GM12878 (cell line): ENCODE data around the gene CXorf38. TPM values are rescaled to one million over a fixed set of nuclear protein-coding genes. Genes with fewer than 3 reads are reported as not detected.

Source experiments
- ATAC-seq: fragments of 200-7000 bp; cut with Tn5 transposase; 3 replicates; pipeline ENCODE4 v1.9.1; 2020; ENCODE audit warnings: mild to moderate bottlenecking, moderate library complexity
- BruUV-seq: library from RNA; stranded (reverse); fragments of 400-500 nt; replicated peaks from 2 replicates; lab custom pipeline; 2021; lab: Mats Ljungman, UMichigan
- CTCF ChIA-PET: fragments of 300-600 bp; sonication (Branson Sonifier 250); formaldehyde crosslinking; extraction: SDS; loops from one replicate; lab custom pipeline; 2021; ENCODE audit warnings: inconsistent platforms; lab: Yijun Ruan, JAX
- POLR2A ChIA-PET: fragments of 350-600 bp; formaldehyde crosslinking; extraction: SDS; loops from one replicate; lab custom pipeline; 2021; ENCODE audit warnings: inconsistent platforms; lab: Charles Lee
- RAD21 ChIA-PET: fragments of 300-600 bp; sonication (Branson Sonifier 250); formaldehyde crosslinking; loops from one replicate; lab custom pipeline; 2023; ENCODE audit warnings: antibody characterized with exemption; ENCODE audit not compliant: unreplicated experiment; lab: Charles Lee
- SMC1A ChIA-PET: fragments of 300-600 bp; sonication (Branson Sonifier 250); formaldehyde crosslinking; loops from one replicate; lab custom pipeline; 2023; ENCODE audit not compliant: unreplicated experiment, uncharacterized antibody; lab: Charles Lee
- DNase-seq: peaks from one replicate; pipeline ENCODE4 v3.0.0-alpha.2; 2011; ENCODE audit warnings: low read depth, low spot score
- FAIRE-seq: peaks from 3 replicates; lab custom pipeline; 2011; peaks lifted over from hg19 to GRCh38; lab: Jason Lieb, UNC
- H2AFZ ChIP-seq: 2 replicates; pipeline ENCODE4 v1.6.0; 2011; ENCODE audit warnings: low read depth, low read length, control low read depth; ENCODE audit not compliant: control insufficient read depth
- H3K27ac ChIP-seq: 2 replicates; pipeline ENCODE4 v1.5.1; 2011; ENCODE audit warnings: control low read depth; ENCODE audit not compliant: control insufficient read depth, insufficient read depth
- H3K27me3 ChIP-seq, 2 experiments: replicated peaks in 1 of 2; 2 replicates each; pipeline versions ENCODE4 v1.6.0 to v1.6.1; 2011; ENCODE audit warnings: low read length in 1 of 2; ENCODE audit not compliant: control insufficient read depth in 2 of 2, insufficient read depth in 2 of 2
- H3K36me3 ChIP-seq, 2 experiments: 2 replicates each; pipeline ENCODE4 v1.5.1; 2011; ENCODE audit warnings: low read length in 1 of 2; ENCODE audit not compliant: control insufficient read depth in 2 of 2, insufficient read depth in 2 of 2
- H3K4me1 ChIP-seq: 2 replicates; pipeline ENCODE4 v1.6.1; 2011; ENCODE audit warnings: mild to moderate bottlenecking, low read length, moderate library complexity, mixed read lengths; ENCODE audit not compliant: control insufficient read depth, insufficient read depth
- H3K4me2 ChIP-seq: 2 replicates; pipeline ENCODE4 v1.6.0; 2011; ENCODE audit warnings: control low read depth; ENCODE audit not compliant: control insufficient read depth, insufficient read depth
- H3K4me3 ChIP-seq: fragments of 200-600 bp; sonication (generic); 2 replicates; pipeline ENCODE4 v1.5.1; 2016
- H3K79me2 ChIP-seq: 2 replicates; pipeline ENCODE4 v1.6.0; 2011; ENCODE audit warnings: low read length; ENCODE audit not compliant: control insufficient read depth, insufficient read depth
- H3K9ac ChIP-seq: 2 replicates; pipeline ENCODE4 v1.8.0; 2011; ENCODE audit warnings: low read length, control low read depth, mixed read lengths; ENCODE audit not compliant: control insufficient read depth, insufficient read depth
- H3K9me3 ChIP-seq: replicated peaks from 3 replicates; pipeline ENCODE4 v1.5.1; 2011; ENCODE audit warnings: mild to moderate bottlenecking, low read length; ENCODE audit not compliant: control insufficient read depth, insufficient read depth
- H4K20me1 ChIP-seq: 2 replicates; pipeline ENCODE4 v1.6.0; 2011; ENCODE audit not compliant: control insufficient read depth, insufficient read depth
- BHLHE40 ChIP-seq, 2 experiments: fragments of 450-650 bp in 1 of 2; IDR thresholded peaks; 2 replicates each; pipeline ENCODE4 v1.6.1; 2011 to 2017; ENCODE audit warnings: low read depth in 2 of 2, borderline replicate concordance in 1 of 2, improper control_type of control experiment in 1 of 2, low read length in 1 of 2, mild to moderate bottlenecking in 1 of 2
- CREB1 ChIP-seq: IDR thresholded peaks from 2 replicates; pipeline ENCODE4 v1.6.1; 2012; ENCODE audit warnings: low read depth, mild to moderate bottlenecking, inconsistent platforms
- CREM ChIP-seq: IDR thresholded peaks from 2 replicates; pipeline ENCODE4 v1.6.1; 2014; ENCODE audit warnings: antibody characterized with exemption, low read depth
- EP300 ChIP-seq, 2 experiments: fragments of 150-350 bp in 1 of 2; IDR thresholded peaks; 2 replicates each; pipeline ENCODE4 v1.6.1; 2011 to 2012; ENCODE audit warnings: low read depth in 2 of 2, low read length in 2 of 2, borderline replicate concordance in 1 of 2, improper control_type of control experiment in 1 of 2, inconsistent platforms in 1 of 2; ENCODE audit not compliant: control insufficient read depth in 1 of 2
- ESRRA ChIP-seq: IDR thresholded peaks from 2 replicates; pipeline ENCODE4 v1.6.1; 2012; ENCODE audit warnings: mild to moderate bottlenecking, low read length, improper control_type of control experiment
- HDAC6 ChIP-seq: fragments of 200-600 bp; sonication (generic); IDR thresholded peaks from one replicate; pipeline ENCODE4 v1.8.0; 2017; ENCODE audit warnings: antibody characterized with exemption; ENCODE audit not compliant: unreplicated experiment
- LARP7 ChIP-seq: fragments of 450-650 bp; IDR thresholded peaks from 2 replicates; pipeline ENCODE4 v1.6.1; 2017; ENCODE audit warnings: mild to moderate bottlenecking
- MLLT1 ChIP-seq: fragments of 450-650 bp; IDR thresholded peaks from 2 replicates; pipeline ENCODE4 v1.6.1; 2016; ENCODE audit warnings: mild to moderate bottlenecking
- NR2F1 ChIP-seq: fragments of 450-650 bp; conservative IDR thresholded peaks from 2 replicates; pipeline ENCODE4 v1.6.1; 2017; ENCODE audit warnings: mild to moderate bottlenecking
- POLR2A ChIP-seq: IDR thresholded peaks from 2 replicates; pipeline ENCODE4 v1.6.1; 2011; ENCODE audit warnings: low read depth, mild to moderate bottlenecking, low read length
- RAD21 ChIP-seq: IDR thresholded peaks from 2 replicates; pipeline ENCODE4 v1.6.1; 2011; ENCODE audit warnings: mild to moderate bottlenecking, low read depth, low read length, moderate library complexity; ENCODE audit not compliant: insufficient read depth
- RAD51 ChIP-seq: fragments of 450-650 bp; IDR thresholded peaks from 2 replicates; pipeline ENCODE4 v1.6.1; 2016; ENCODE audit warnings: moderate library complexity, mild to moderate bottlenecking, inconsistent platforms
- RELA ChIP-seq: fragments of 450-650 bp; IDR thresholded peaks from 2 replicates; pipeline ENCODE4 v1.8.0; 2014; ENCODE audit warnings: borderline replicate concordance; ENCODE audit not compliant: partially characterized antibody
- SP1 ChIP-seq: IDR thresholded peaks from one replicate; pipeline ENCODE4 v1.6.1; 2011; ENCODE audit warnings: low read depth, low read length
- SRF ChIP-seq, 2 experiments: IDR thresholded peaks; 2 replicates each; pipeline ENCODE4 v1.6.1; 2011; ENCODE audit warnings: low read depth in 2 of 2, low read length in 2 of 2, mild to moderate bottlenecking in 1 of 2, moderate library complexity in 1 of 2
- YBX1 ChIP-seq: fragments of 450-650 bp; IDR thresholded peaks from 2 replicates; pipeline ENCODE4 v1.6.1; 2016; ENCODE audit warnings: antibody characterized with exemption
- ZBED1 ChIP-seq: IDR thresholded peaks from 2 replicates; pipeline ENCODE4 v1.6.1; 2016; ENCODE audit warnings: borderline replicate concordance
- ZNF207 ChIP-seq: fragments of 450-650 bp; IDR thresholded peaks from 2 replicates; pipeline ENCODE4 v1.6.1; 2014; ENCODE audit warnings: antibody characterized with exemption, mild to moderate bottlenecking, borderline replicate concordance
- ZNF592 ChIP-seq: fragments of 450-650 bp; IDR thresholded peaks from 2 replicates; pipeline ENCODE4 v1.6.1; 2017; ENCODE audit warnings: mild to moderate bottlenecking, moderate library complexity
- WGBS: methylation state at CpG from one replicate; pipeline ENCODE4 v1.1.6; 2016; ENCODE audit warnings: low lambda C conversion rate; ENCODE audit not compliant: insufficient replicate concordance, insufficient coverage; ENCODE audit errors: missing lambda C conversion rate; 5-methylcytosine and 5-hydroxymethylcytosine counted together
- in situ Hi-C: fragments of 300-500 bp; cut with MboI; formaldehyde crosslinking; loops from 9 replicates; pipeline ENCODE4 v1.14.3; 2018; ENCODE audit warnings: mixed read lengths
- intact Hi-C: fragments of 100-400 bp; cut with micrococcal nuclease; formaldehyde crosslinking; loops from one replicate; pipeline ENCODE4 v1.14.2; 2022; ENCODE audit not compliant: unreplicated experiment
- polyA plus RNA-seq, 11 experiments: library from polyadenylated mRNA; depleted of rRNA in 4 of 11; unstranded in 6 of 11; stranded (reverse) in 5 of 11; fragments of >200 nt; fragmentation: Nextera tagmentation in 4 of 11; fragmentation: Illumina TruSeq in 1 of 11; extraction: Ambion mirVana in 4 of 11; extraction: Trizol in 1 of 11; gene quantifications; 1 replicate in 1 of 11; 2 replicates in 10 of 11; pipeline versions ENCODE4 v1.2.1 to v1.2.3, GENCODE V29; 2011 to 2016; ENCODE audit warnings: inconsistent platforms in 2 of 11, missing spikeins in 2 of 11, low read depth in 1 of 11
- total RNA-seq, 4 experiments: library from RNA; depleted of rRNA in 3 of 4; stranded (reverse); fragments of >200 nt in 3 of 4; fragmentation: Illumina TruSeq in 1 of 4; extraction: Trizol in 1 of 4; gene quantifications; 2 replicates each; pipeline versions ENCODE4 v1.2.1 to v1.2.3, GENCODE V29; 2013 to 2021

Gene CXorf38
- total and polyA plus RNA-seq, 10 of the 15 experiments (the other 5 are each of a cell fraction or from before 2014, with no cell fraction given), result 2.2 to 50.1 (median 18.8) TPM

- H3K4me3 ChIP-seq, result no peak overlapping the region
- DNase-seq (no peak), FAIRE-seq (no peak), ATAC-seq (no peak)
- H2AFZ ChIP-seq, result no peak overlapping the region
- no peak overlapping the region for H3K9ac ChIP-seq
- in situ Hi-C loops (no loop called here), intact Hi-C loops (no loop called here)
- no peaks in the 10 kb centered on the region for H3K79me2 ChIP-seq
- no TSS peak for BruUV-seq
- H4K20me1 ChIP-seq, result no peaks in the 10 kb centered on the region
- SMC1A ChIA-PET, result no interaction called here
- CTCF ChIA-PET, result no interaction called here
- no peak overlapping the region for H3K4me2 ChIP-seq
- no peaks in the 10 kb centered on the region for H3K9me3 ChIP-seq
- 79% methylated on average over 6 of the region's 6 CpGs for WGBS
- RAD21 ChIA-PET, result no interaction called here
- TF ChIP-seq ESRRA (no peak), NR2F1 (no peak), CREB1 (no peak), LARP7 (no peak), RELA (no peak), ZNF592 (no peak), YBX1 (no peak), CREM (no peak), HDAC6 (no peak), ZNF207 (no peak), BHLHE40 (IDR thresholded peaks at IDR 0.05; ENCODE audit: borderline replicate concordance in 1 of 2, low read depth in 2 of 2, low read length in 1 of 2) (no peak), MLLT1 (no peak), POLR2A (no peak), SP1 (no peak), EP300 (IDR thresholded peaks at IDR 0.05; ENCODE audit: borderline replicate concordance in 1 of 2, control insufficient read depth in 1 of 2, low read depth in 2 of 2, low read length in 2 of 2) (no peak), SRF (IDR thresholded peaks at IDR 0.05; ENCODE audit: low read depth in 2 of 2, low read length in 2 of 2) (no peak), RAD51 (no peak), ZBED1 (no peak), RAD21 (no peak)
- no peak overlapping the region for H3K27ac ChIP-seq
- H3K36me3 ChIP-seq, result peaks cover 8 to 17% of the 10 kb centered on the region in 2 experiments
- no peaks in the 10 kb centered on the region for H3K27me3 ChIP-seq
- POLR2A ChIA-PET, result no interaction called here
- H3K4me1 ChIP-seq, result no peaks in the 10 kb centered on the region
These were observed 23.8 kb upstream of the CXorf38 start for GRCh38 chrX:40671126-40671525.
